HG02884 (cell line): ENCODE data around the gene MAPK12.

Experiments
- ATAC-seq: cut with Tn5 transposase; IDR thresholded peaks from one replicate; pipeline ENCODE4 v1.9.1; 2021; ENCODE audit warnings: mild to moderate bottlenecking, moderate library complexity; ENCODE audit not compliant: unreplicated experiment

The MAPK12 gene

DNA sequence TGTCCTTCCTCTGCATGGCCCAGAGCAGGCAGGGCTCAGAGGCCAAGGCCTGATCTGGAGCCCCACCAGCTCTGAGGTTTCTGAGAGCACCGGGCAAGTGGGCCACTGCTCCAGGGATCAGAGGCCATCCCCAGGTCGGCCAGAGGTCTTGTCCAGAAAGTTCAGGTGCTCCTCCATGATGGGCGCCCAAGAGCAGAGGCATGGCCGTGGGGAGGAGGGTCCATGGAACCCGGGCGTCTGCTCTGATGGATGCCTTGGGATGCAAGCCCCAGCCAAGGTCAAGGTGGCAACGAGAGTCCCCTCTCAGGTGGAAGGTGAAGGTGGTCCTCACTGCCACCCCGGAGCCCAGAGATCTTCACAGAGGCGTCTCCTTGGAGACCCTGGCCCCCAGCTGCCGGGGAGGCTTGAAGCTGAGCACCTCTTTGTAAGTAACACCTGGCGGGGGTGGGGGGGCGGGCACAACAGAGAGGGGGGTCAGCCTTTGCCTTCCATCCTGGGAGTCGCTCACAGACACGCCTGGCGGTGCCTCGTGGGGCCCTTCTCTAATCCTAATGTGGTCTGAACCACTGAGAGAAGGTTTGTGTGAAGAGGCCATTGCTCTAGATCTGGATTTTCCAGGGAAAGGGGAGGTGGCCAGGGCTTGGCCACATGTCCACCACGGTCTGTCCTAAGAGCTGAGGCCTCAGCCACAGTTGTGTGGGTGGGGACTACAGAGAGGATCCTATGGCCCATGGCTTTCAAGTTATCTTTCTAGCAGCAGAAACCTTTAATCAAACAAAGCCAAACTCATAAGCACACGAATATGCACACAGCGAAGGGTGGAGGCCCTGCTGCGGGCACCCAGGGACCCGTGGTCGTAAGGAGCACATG is 8.2 kb downstream of the MAPK12 start:
- no peak for ATAC-seq

- ATAC-seq = no peak
Observed at GRCh38 chr22:50252082-50253045, 9.1 kb downstream of the MAPK12 start.

GRCh38 chr22:50251477-50252081 is 9.9 kb downstream of the MAPK12 start:
- ATAC-seq = no peak

GRCh38 chr22:50250555-50251476 is 10.7 kb downstream of the MAPK12 start, which contains the start of gene HDAC10:
Gene HDAC10 (minus strand): TSS chr22:50251265. CDS start chr22:50251032, 233 bp downstream.
- ATAC-seq = peak; percentile 60

- ATAC-seq = no peak
Observed at GRCh38 chr22:50250249-50250554, 11.3 kb downstream of the MAPK12 start.

- no peak for ATAC-seq
Observed at GRCh38 chr22:50249341-50250248, 11.9 kb downstream of the MAPK12 start.

DNA sequence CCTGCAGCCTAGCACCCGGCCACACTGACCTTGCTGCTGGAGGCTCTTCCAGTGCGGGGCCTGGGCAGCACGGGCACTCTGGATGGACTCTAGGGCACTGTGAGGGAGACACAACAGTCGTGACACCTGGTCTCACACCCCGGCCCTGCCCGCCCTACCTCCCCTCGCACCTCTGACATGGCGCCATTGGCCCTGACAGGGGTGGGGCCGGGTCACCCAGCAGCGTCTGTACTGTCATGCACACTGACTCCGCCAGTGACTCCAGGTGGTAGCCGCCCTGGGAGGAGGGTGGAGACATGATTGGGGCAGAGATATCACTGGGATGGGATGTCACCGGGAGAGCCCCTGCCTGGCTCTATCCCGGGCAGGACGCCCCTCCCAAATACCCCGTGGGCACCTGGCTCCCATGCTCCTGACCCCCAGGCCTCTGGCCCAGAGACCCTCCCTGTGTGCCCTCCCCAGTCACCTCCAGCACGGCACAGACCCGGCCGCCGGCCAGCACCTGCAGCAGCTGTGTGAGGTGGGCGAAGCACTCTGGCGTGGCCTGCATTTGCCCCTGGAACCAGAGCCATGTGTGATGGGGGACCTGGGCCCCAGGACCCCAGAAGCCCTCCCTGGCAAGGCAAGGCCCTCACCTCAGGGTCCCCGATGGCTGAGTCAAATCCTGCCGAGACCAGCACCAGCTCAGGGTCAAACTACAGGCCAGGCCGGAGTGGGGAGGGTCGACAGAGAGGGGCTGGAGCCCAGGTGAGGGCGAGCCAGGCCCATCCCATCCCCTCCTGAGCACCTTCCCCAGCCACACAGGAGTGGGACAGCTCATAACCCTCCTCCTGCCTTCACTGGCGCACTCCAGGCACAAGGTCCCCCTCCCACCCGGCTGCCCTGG is 13.0 kb downstream of the MAPK12 start:
- ATAC-seq = no peak

- ATAC-seq = no peak
Observed at GRCh38 chr22:50247748-50248147, 13.7 kb downstream of the MAPK12 start.

GRCh38 chr22:50246242-50247175 is 15.0 kb downstream of the MAPK12 start:
- ATAC-seq = no peak

DNA sequence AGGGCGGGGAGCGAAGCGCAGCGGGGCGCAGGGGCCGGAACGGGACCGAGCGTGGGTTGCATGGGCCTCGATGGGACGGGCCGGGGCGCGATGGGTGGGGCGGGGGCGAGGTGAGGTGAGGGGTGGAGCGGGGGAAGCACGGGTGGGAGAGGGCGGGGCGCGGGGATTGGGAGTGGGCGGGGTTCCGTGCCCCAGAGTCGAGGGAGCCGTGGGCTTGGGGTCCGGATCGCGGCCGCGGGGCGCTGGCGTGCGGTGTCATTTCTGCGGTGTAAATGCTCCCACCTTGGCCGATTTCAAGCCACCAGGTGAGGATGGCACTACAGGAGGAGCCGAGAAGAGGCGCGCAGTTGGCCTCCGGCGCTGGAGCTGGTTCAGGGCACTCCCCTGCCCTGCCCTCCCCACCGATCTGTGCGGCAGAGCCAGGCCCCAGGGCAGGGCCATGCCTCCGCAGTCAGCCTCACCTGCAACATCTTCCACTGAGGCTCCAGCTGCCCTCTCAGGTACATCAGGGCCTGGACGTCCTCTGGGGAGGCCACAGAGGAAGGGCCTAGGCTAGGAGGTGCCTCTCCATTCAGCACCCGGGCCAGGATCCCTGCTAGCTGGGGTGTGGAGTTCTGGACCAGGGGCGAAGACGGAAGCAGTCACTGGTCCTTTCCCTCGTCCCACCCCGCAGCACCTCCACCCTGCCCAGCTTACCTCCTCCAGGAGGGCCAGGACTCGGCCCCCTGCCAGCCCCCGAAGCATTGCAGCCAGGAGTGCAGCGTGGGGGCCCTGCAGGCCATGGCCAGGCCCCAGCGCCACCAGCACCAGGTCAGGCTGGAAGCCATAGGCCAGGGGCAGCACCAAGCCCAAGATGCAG is 16.0 kb downstream of the MAPK12 start:
- no peak for ATAC-seq

DNA sequence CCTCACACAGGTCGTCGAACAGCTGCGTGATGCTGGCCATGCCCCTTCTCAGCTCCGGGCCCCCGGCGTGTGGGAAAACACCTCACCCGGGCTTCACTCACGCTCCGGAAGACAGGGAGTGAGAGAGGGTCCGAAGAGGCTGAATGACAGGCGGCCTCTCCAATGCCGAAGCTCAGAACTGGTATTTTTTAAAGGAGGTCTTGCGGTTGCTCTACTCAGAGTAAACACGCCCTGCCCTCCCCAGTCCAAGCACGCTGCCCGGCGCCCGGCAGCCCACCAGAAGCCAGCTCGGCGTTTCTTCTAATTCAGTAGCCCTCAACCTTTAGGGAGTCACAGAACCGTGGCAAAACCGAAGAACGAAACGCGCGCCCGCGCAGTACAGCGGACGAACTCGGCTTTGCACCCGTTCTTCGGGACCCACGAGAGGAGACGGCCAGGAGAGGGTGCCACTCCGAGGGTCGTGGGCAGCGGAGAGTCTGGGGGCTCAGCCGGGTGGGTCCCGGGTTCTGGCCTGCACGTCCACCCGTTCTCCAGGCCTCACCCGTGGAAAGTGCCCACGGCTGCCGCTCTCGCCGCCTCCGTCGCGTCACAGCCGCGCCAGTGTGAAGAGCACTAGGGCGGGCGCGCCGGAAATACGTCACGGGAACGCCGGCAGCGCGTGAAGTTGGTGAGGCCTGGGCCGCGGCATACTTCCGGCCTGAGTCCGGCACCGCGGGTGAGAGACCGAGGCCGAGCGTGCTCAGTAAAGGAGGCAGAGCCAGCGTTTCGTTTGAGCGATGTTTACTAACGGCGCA is 16.9 kb downstream of the MAPK12 start, which contains the start of gene TUBGCP6:
Gene TUBGCP6 (minus strand): TSS at position 604 of the 794 bp plus-strand sequence. CDS start 564 bp downstream, at position 40.
- peak; percentile 66 for ATAC-seq

DNA sequence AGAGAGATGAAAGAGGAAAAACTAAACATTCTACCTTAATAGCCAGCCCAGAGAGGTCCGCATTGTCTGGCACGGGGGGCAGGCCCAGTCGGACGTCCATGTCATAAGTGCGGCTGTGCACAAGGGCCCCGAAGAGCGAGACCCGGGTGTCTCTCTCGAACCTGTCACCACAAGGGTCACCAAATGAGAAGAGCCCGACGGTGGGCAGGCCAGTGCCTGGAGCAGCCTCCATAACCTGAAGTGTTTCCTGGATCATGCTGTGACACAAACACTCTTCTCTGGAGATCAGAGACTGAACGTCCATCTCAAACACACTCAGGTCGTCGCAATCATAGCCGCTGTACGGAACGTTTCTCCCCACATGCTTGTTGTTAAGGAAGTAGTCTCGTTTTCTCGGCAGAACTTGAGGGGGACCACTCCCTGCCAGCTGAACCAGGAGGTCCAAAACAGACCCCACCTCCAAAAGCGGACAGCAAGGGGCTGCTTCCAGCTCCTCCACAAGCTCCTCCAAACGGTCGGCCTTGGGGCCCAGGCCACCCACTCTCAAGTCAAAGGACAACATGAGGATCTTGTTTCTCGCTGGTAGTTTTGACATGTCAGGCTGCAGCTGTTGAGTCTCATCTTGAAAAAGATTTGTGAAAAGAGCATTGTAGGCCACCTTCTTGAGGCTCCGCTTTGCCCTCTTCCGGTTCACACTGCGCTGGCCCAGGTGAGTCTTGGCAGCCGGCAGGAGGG is 17.6 kb downstream of the MAPK12 start:
- ATAC-seq = no peak

- ATAC-seq = no peak
Observed at GRCh38 chr22:50242406-50242949, 19.0 kb downstream of the MAPK12 start.

DNA sequence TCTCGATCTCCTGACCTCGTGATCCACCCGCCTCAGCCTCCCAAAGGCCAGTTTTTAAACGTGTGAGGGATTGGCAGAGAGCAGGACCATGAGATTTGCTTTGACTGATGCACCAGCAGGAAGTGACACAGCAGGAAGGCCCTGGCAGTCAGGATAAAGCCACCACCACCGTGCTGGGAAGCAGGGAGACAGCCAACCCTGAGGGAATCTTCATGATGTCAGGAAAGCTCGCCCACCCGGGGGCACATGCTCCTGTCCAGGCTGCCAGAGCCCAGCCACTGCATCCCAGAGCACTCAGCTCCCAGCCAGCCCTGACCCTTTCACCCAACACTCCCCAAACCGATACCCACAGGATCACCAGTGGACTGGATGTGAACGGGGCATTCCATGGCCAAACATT is 22.7 kb downstream of the MAPK12 start:
- no peak for ATAC-seq
